ENCODE results near the gene PRXL2A. TPM values are rescaled to one million over a fixed set of nuclear protein-coding genes. Genes with fewer than 3 reads are reported as not detected.
A peak's percentile ranks its signal among the peaks of the same experiment; 100 is the strongest.

PRXL2A gene
- total and polyA plus RNA-seq, 5 donors from 2014 or later: 0.76 to 8.3 (median 2.6) TPM

DNA sequence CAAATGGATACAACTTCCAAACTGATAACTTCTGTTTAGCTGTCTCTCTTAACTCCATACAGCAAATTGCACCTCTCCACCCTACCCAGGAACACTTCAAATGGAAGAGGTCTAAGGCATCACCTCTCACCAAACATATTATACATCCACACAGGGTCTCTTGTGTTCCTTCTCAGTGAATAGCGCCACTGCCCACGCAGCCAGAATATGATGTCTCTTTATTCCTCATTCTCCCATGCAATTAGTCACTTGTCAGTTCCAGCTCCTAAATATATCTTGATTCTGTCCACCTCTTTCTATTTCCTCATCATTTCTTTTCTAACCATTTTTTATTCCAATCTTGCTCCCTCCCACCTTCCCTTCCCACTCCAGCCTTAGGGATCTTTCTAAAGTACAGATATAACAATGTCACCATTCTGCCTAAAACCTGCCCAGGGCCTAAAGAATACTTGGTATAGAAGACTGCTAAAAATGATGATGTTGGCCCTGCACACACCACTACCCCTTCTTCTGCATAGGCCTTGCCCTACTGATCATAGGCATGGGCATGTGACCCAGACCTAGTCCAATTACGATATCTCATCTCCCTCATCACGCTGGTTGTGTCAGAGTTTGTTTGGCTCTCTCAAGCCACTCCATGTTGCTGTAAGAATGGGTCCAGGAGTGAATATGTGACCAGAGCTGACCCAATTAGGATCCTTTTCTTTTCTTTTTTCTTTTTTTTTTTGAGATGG is 40.0 kb downstream of the PRXL2A start:
- Histone ChIP-seq H3K27ac (ENCODE audit: insufficient read depth, low read length, poor library complexity, severe bottlenecking) (no peak overlapping the region), H3K36me3 (ENCODE audit: control insufficient read depth, insufficient read depth, low read length) (no peaks in the 10 kb centered on the region), H3K27me3 (ENCODE audit: control insufficient read depth, insufficient read depth, low read length) (no peaks in the 10 kb centered on the region), H3K9me3 (ENCODE audit: control insufficient read depth in 2 of 2, low read length in 2 of 2) (no peaks in the 10 kb centered on the region), H3K4me1 (ENCODE audit: control insufficient read depth, insufficient read depth, low read length, poor library complexity, severe bottlenecking) (peaks cover 18% of the 10 kb centered on the region), H3K4me3 (ENCODE audit: low read depth, low read length) (no peak overlapping the region)
- Mint-ChIP-seq H3K4me3 (peak overlapping the region in 2 of 4 donors; percentile 13 to 39), H3K36me3 (no peaks in the 10 kb centered on the region), H3K9me3 (peaks cover 0 to 1% (median 0%) of the 10 kb centered on the region in 7 donors), H3K27me3 (no peaks in the 10 kb centered on the region), H3K27ac (peak overlapping the region; percentile 67 to 91 (median 90)), H3K4me1 (peaks cover 24 to 53% (median 43%) of the 10 kb centered on the region in 4 donors)
- ATAC-seq (ENCODE audit: low read depth in 2 of 2) (no peak), DNase-seq (no peak)

DNA sequence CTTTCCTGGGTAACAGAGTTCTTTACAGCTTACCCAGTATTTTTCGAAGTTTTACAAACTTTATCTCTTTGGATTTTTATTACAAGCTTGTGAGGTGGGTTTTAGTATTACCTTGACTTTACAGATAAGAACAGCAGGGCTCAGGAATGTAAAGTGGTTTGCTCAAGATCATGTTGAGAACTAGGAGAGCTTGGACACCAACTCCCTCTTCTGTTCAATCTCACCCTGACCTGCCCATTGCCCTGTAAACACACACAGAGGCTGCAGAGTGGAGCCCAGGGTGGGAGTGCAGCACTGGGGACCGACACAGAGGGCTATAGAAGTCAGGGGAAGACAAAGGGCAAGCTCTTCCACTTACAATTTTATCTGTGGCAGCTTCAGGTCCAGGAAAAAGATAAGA is 41.2 kb downstream of the PRXL2A start:
- Histone ChIP-seq H3K9me3 (ENCODE audit: control insufficient read depth in 2 of 2, low read length in 2 of 2) (no peaks in the 10 kb centered on the region), H3K4me1 (ENCODE audit: control insufficient read depth, insufficient read depth, low read length, poor library complexity, severe bottlenecking) (peaks cover 11% of the 10 kb centered on the region), H3K27me3 (ENCODE audit: control insufficient read depth, insufficient read depth, low read length) (no peaks in the 10 kb centered on the region), H3K27ac (ENCODE audit: insufficient read depth, low read length, poor library complexity, severe bottlenecking) (no peak overlapping the region), H3K4me3 (ENCODE audit: low read depth, low read length) (no peak overlapping the region), H3K36me3 (ENCODE audit: control insufficient read depth, insufficient read depth, low read length) (no peaks in the 10 kb centered on the region)
- H3K36me3 Mint-ChIP-seq: no peaks in the 10 kb centered on the region
- H3K9me3 Mint-ChIP-seq: peaks cover 0 to 1% (median 0%) of the 10 kb centered on the region in 7 donors
- peak overlapping the region in 2 of 3 donors; percentile 4 to 90 for H3K27ac Mint-ChIP-seq
- H3K4me1 Mint-ChIP-seq: peaks cover 21 to 45% (median 34%) of the 10 kb centered on the region in 4 donors
- DNase-seq: no peak
- H3K4me3 Mint-ChIP-seq: peak overlapping the region in 1 of 4 donors; percentile 71
- no peaks in the 10 kb centered on the region for H3K27me3 Mint-ChIP-seq
- no peak for ATAC-seq (ENCODE audit: low read depth in 2 of 2)

- Mint-ChIP-seq H3K9me3 (no peaks in the 10 kb centered on the region), H3K36me3 (no peaks in the 10 kb centered on the region), H3K4me3 (no peak overlapping the region), H3K27me3 (no peaks in the 10 kb centered on the region), H3K27ac (no peak overlapping the region), H3K4me1 (peaks cover 17 to 33% (median 26%) of the 10 kb centered on the region in 4 donors)
- no peak for ATAC-seq (ENCODE audit: low read depth in 2 of 2)
- Histone ChIP-seq H3K4me1 (ENCODE audit: control insufficient read depth, insufficient read depth, low read length, poor library complexity, severe bottlenecking) (peaks cover 12% of the 10 kb centered on the region), H3K27me3 (ENCODE audit: control insufficient read depth, insufficient read depth, low read length) (no peaks in the 10 kb centered on the region), H3K9me3 (ENCODE audit: control insufficient read depth in 2 of 2, low read length in 2 of 2) (no peaks in the 10 kb centered on the region), H3K4me3 (ENCODE audit: low read depth, low read length) (no peak overlapping the region), H3K36me3 (ENCODE audit: control insufficient read depth, insufficient read depth, low read length) (no peaks in the 10 kb centered on the region), H3K27ac (ENCODE audit: insufficient read depth, low read length, poor library complexity, severe bottlenecking) (no peak overlapping the region)
- no peak for DNase-seq
Observed at GRCh38 chr10:80451132-80451531, 42.8 kb downstream of the PRXL2A start.

DNA sequence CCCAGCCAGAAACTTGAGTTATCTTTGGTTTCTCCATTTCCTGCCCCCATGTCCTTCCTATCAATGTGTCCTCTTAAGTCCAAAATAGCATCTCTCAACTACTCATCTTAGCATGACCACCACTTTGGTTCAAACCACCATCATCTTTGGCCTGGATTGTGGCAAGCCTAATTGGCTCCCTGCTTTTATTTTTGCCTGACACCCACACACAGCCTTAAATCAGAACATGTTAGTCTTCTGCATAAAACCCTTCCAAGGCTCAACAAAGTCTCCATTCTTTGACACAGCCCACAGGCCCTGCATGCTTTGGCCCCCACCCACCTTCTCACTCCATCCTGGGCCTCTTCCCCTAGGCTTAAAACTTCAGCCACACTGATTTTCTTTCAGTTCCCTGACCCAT is 43.7 kb downstream of the PRXL2A start:
- DNase-seq (no peak), ATAC-seq (ENCODE audit: low read depth in 2 of 2) (no peak)
- no peaks in the 10 kb centered on the region for H3K27me3 Mint-ChIP-seq
- H3K36me3 Mint-ChIP-seq: no peaks in the 10 kb centered on the region
- no peak overlapping the region for H3K27ac Mint-ChIP-seq
- H3K4me3 Mint-ChIP-seq: no peak overlapping the region
- H3K9me3 Mint-ChIP-seq: no peaks in the 10 kb centered on the region
- Histone ChIP-seq H3K27me3 (ENCODE audit: control insufficient read depth, insufficient read depth, low read length) (no peaks in the 10 kb centered on the region), H3K9me3 (ENCODE audit: control insufficient read depth in 2 of 2, low read length in 2 of 2) (no peaks in the 10 kb centered on the region), H3K4me1 (ENCODE audit: control insufficient read depth, insufficient read depth, low read length, poor library complexity, severe bottlenecking) (peaks cover 18% of the 10 kb centered on the region), H3K4me3 (ENCODE audit: low read depth, low read length) (no peak overlapping the region), H3K36me3 (ENCODE audit: control insufficient read depth, insufficient read depth, low read length) (no peaks in the 10 kb centered on the region), H3K27ac (ENCODE audit: insufficient read depth, low read length, poor library complexity, severe bottlenecking) (peak overlapping the region; percentile 5)
- peaks cover 12 to 33% (median 19%) of the 10 kb centered on the region in 4 donors for H3K4me1 Mint-ChIP-seq

DNA sequence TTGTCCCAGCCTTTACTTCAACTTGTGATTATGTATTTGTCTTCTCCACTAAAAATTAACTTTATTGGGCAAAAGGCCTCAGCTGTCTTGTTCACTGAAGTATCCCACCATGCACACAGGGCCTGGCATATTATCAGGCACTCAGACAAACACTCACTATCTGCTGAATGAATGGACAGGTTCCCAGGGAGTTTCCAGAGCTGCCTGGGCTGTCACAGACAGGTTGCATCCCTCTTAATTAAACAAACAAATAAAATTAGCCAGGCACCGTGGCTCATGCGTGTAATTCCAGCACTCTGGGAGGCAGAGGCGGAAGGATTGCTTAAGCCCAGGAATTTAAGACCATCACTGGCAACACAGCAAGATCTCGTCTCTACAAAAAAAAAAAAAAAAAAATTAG is 44.3 kb downstream of the PRXL2A start:
- peak overlapping the region; percentile 5 for H3K27ac ChIP-seq (ENCODE audit: insufficient read depth, low read length, poor library complexity, severe bottlenecking)
- DNase-seq: no peak
- H3K4me3 Mint-ChIP-seq: no peak overlapping the region

GRCh38 chr10:80453056-80453841 is 44.9 kb downstream of the PRXL2A start:
- no peaks in the 10 kb centered on the region for H3K27me3 Mint-ChIP-seq
- Histone ChIP-seq H3K4me3 (ENCODE audit: low read depth, low read length) (no peak overlapping the region), H3K9me3 (ENCODE audit: control insufficient read depth in 2 of 2, low read length in 2 of 2) (no peaks in the 10 kb centered on the region), H3K36me3 (ENCODE audit: control insufficient read depth, insufficient read depth, low read length) (peaks cover 2% of the 10 kb centered on the region), H3K27me3 (ENCODE audit: control insufficient read depth, insufficient read depth, low read length) (no peaks in the 10 kb centered on the region), H3K27ac (ENCODE audit: insufficient read depth, low read length, poor library complexity, severe bottlenecking) (peak overlapping the region; percentile 80), H3K4me1 (ENCODE audit: control insufficient read depth, insufficient read depth, low read length, poor library complexity, severe bottlenecking) (peaks cover 29% of the 10 kb centered on the region)
- no peaks in the 10 kb centered on the region for H3K9me3 Mint-ChIP-seq
- DNase-seq (no peak), ATAC-seq (ENCODE audit: low read depth in 2 of 2) (no peak)
- peak overlapping the region in 2 of 4 donors; percentile 91 to 92 for H3K4me3 Mint-ChIP-seq
- peaks cover 6% of the 10 kb centered on the region for H3K36me3 Mint-ChIP-seq
- H3K4me1 Mint-ChIP-seq: peaks cover 8 to 36% (median 18%) of the 10 kb centered on the region in 4 donors
- peak overlapping the region in 2 of 3 donors; percentile 95 to 97 for H3K27ac Mint-ChIP-seq

More for the DNA sequence above, 44.3 kb downstream of the PRXL2A start:
- H3K4me1 Mint-ChIP-seq: peaks cover 8 to 34% (median 17%) of the 10 kb centered on the region in 4 donors
- no peak for ATAC-seq (ENCODE audit: low read depth in 2 of 2)
- H3K27me3 Mint-ChIP-seq: no peaks in the 10 kb centered on the region
- Histone ChIP-seq H3K36me3 (ENCODE audit: control insufficient read depth, insufficient read depth, low read length) (peaks cover 2% of the 10 kb centered on the region), H3K4me3 (ENCODE audit: low read depth, low read length) (no peak overlapping the region), H3K9me3 (ENCODE audit: control insufficient read depth in 2 of 2, low read length in 2 of 2) (no peaks in the 10 kb centered on the region), H3K4me1 (ENCODE audit: control insufficient read depth, insufficient read depth, low read length, poor library complexity, severe bottlenecking) (peaks cover 23% of the 10 kb centered on the region), H3K27me3 (ENCODE audit: control insufficient read depth, insufficient read depth, low read length) (no peaks in the 10 kb centered on the region)
- H3K36me3 Mint-ChIP-seq: peaks cover 3% of the 10 kb centered on the region
- H3K9me3 Mint-ChIP-seq: no peaks in the 10 kb centered on the region
- H3K27ac Mint-ChIP-seq: no peak overlapping the region

DNA sequence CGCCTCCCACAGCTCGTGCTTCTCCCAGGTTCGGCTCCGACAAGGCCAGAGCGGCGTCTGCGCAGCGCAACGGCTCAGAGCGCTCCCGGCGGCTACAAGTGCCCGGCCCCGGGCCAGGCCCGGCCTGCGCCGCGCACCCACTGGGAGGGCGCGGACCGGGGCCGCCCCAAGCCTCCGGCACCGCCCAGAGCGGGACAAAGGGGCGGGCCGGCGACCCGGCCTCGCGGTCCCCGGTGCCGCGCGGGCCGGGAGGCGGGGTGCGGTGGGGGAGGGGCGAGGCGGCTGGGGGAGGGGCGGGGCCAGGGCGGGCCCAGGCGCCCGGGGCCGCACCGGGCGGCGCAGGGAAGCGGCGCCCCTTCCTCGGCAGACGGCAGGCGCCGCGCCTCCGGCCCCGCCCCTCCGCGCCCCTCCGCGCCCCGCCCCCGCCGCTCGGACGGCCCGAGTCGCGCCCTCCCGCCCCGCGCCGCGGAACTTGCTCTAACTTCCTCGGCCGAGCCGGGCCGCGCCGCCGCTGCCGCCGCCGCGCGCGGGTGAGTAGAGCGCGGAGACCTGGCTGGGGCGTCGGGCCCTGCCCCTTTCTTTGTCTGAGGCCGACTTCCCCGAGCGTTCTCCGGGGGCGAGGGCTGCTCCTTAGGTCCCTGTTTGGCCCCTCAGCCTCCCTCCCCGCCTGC is 45.6 kb downstream of the PRXL2A start, which contains the start of gene TSPAN14:
Gene TSPAN14 (plus strand): TSS at position 469 of the 671 bp plus-strand sequence. CDS start 34,924 bp downstream, outside the sequence.
- Mint-ChIP-seq H3K9me3 (no peaks in the 10 kb centered on the region), H3K4me1 (peaks cover 8 to 40% (median 20%) of the 10 kb centered on the region in 4 donors), H3K36me3 (peaks cover 6% of the 10 kb centered on the region), H3K27me3 (no peaks in the 10 kb centered on the region), H3K4me3 (peak within 1 kb of the TSS; percentile 79 to 100 (median 97)), H3K27ac (peak within 1 kb of the TSS; percentile 89 to 98 (median 95))
- peaks cover 2% of the 10 kb centered on the region for H3K36me3 ChIP-seq (ENCODE audit: control insufficient read depth, insufficient read depth, low read length)
- H3K27me3 ChIP-seq (ENCODE audit: control insufficient read depth, insufficient read depth, low read length): no peaks in the 10 kb centered on the region
- DNase-seq (peak; percentile 71 to 79 (median 74)), ATAC-seq (ENCODE audit: low read depth in 2 of 2) (peak; percentile 70 to 75)
- H3K9me3 ChIP-seq (ENCODE audit: control insufficient read depth in 2 of 2, low read length in 2 of 2): no peaks in the 10 kb centered on the region
- H3K27ac ChIP-seq (ENCODE audit: insufficient read depth, low read length, poor library complexity, severe bottlenecking): peak within 1 kb of the TSS; percentile 84
- H3K4me3 ChIP-seq (ENCODE audit: low read depth, low read length): peak within 1 kb of the TSS; percentile 91
- peaks cover 36% of the 10 kb centered on the region for H3K4me1 ChIP-seq (ENCODE audit: control insufficient read depth, insufficient read depth, low read length, poor library complexity, severe bottlenecking)

All from CD4-positive, CD25-positive, alpha-beta regulatory T cell (primary cell).